Neural cell (in vitro differentiated cells): ENCODE measurements around the gene GRK1. TPM values are rescaled to one million over a fixed set of nuclear protein-coding genes. Genes with fewer than 3 reads are reported as not detected.

Experiments used
- H2AFZ ChIP-seq: fragments of 200-600, 300-800 bp; sonication (generic), shearing (Covaris generic); 2 replicates; pipeline ENCODE4 v1.6.0; 2014; ENCODE audit warnings: low read depth, mild to moderate bottlenecking, antibody characterized with exemption, low read length, moderate library complexity
- H3F3A ChIP-seq: fragments of 200-600 bp; shearing (Covaris generic); 2 replicates; pipeline ENCODE4 v1.6.1; 2016; ENCODE audit warnings: mild to moderate bottlenecking, moderate library complexity, mixed read lengths, antibody characterized with exemption, low read length; ENCODE audit not compliant: insufficient read depth, poor library complexity, severe bottlenecking
- H3K27ac ChIP-seq: fragments of 200-600, 300-800 bp; sonication (generic), shearing (Covaris generic); 2 replicates; pipeline ENCODE4 v1.5.1; 2014; ENCODE audit warnings: mild to moderate bottlenecking, low read length, moderate library complexity
- H3K27me3 ChIP-seq: fragments of 300-800, 200-600 bp; sonication (generic), shearing (Covaris generic); 2 replicates; pipeline ENCODE4 v1.6.0; 2014; ENCODE audit warnings: mild to moderate bottlenecking, low read depth, low read length, moderate library complexity; ENCODE audit not compliant: insufficient read depth
- H3K36me3 ChIP-seq: fragments of 300-800, 200-600 bp; sonication (generic), shearing (Covaris generic); 2 replicates; pipeline ENCODE4 v1.5.1; 2014; ENCODE audit warnings: mild to moderate bottlenecking, antibody characterized with exemption, low read length, moderate library complexity; ENCODE audit not compliant: insufficient read depth
- H3K4me2 ChIP-seq: fragments of 300-800, 200-600 bp; sonication (generic), shearing (Covaris generic); 2 replicates; pipeline ENCODE4 v1.6.0; 2014; ENCODE audit warnings: mild to moderate bottlenecking, low read length
- H3K4me3 ChIP-seq: fragments of 300-800, 200-600 bp; sonication (generic), shearing (Covaris generic); 2 replicates; pipeline ENCODE4 v1.5.1; 2014; ENCODE audit warnings: mild to moderate bottlenecking, low read length, moderate library complexity
- H3K79me2 ChIP-seq: fragments of 200-600 bp; shearing (Covaris generic); replicated peaks from 2 replicates; pipeline ENCODE4 v1.6.0; 2014; ENCODE audit warnings: mild to moderate bottlenecking, low read length, moderate library complexity; ENCODE audit not compliant: insufficient read depth
- H3K9ac ChIP-seq: fragments of 300-800, 200-600 bp; sonication (generic), shearing (Covaris generic); 2 replicates; pipeline ENCODE4 v1.6.1; 2016; ENCODE audit warnings: mild to moderate bottlenecking, low read length, mixed read lengths
- H3K9me2 ChIP-seq: fragments of 200-600 bp; shearing (Covaris generic); 2 replicates; pipeline ENCODE4 v1.6.1; 2016; ENCODE audit warnings: mild to moderate bottlenecking, low read length, mixed read lengths; ENCODE audit not compliant: insufficient read depth
- H3K9me3 ChIP-seq: fragments of 200-600, 300-800 bp; sonication (generic), shearing (Covaris generic); 2 replicates; pipeline ENCODE4 v1.6.1; 2016; ENCODE audit warnings: mild to moderate bottlenecking, mixed run types, low read length, moderate library complexity, mixed read lengths
- H4K20me1 ChIP-seq: fragments of 200-600 bp; shearing (Covaris generic); 2 replicates; pipeline ENCODE4 v1.6.1; 2016; ENCODE audit warnings: mild to moderate bottlenecking, mixed run types; ENCODE audit not compliant: insufficient read depth
- CTCF ChIP-seq: fragments of 450-650 bp; IDR thresholded peaks from 2 replicates; pipeline ENCODE4 v1.5.1; 2014; ENCODE audit warnings: antibody characterized with exemption, mild to moderate bottlenecking, moderate library complexity; ENCODE audit not compliant: poor library complexity, severe bottlenecking
- EP300 ChIP-seq: fragments of 450-650 bp; conservative IDR thresholded peaks from 2 replicates; pipeline ENCODE4 v1.6.1; 2014; ENCODE audit warnings: antibody characterized with exemption, mild to moderate bottlenecking, moderate library complexity; ENCODE audit not compliant: poor library complexity, severe bottlenecking
- EZH2 ChIP-seq: fragments of 200-600, 300-800 bp; shearing (Covaris generic), sonication (generic); IDR thresholded peaks from 2 replicates; pipeline ENCODE4 v1.6.1; 2014; ENCODE audit warnings: antibody characterized with exemption, low read length, borderline replicate concordance, mild to moderate bottlenecking; ENCODE audit not compliant: insufficient read depth, poor library complexity, severe bottlenecking
- MXI1 ChIP-seq: fragments of 450-650 bp; conservative IDR thresholded peaks from 2 replicates; pipeline ENCODE4 v1.6.1; 2014; ENCODE audit warnings: antibody characterized with exemption, mild to moderate bottlenecking; ENCODE audit not compliant: poor library complexity, severe bottlenecking
- POLR2AphosphoS5 ChIP-seq: IDR thresholded peaks from 2 replicates; pipeline ENCODE4 v1.6.1; 2012
- RAD21 ChIP-seq: fragments of 450-650 bp; conservative IDR thresholded peaks from 2 replicates; pipeline ENCODE4 v1.6.1; 2014; ENCODE audit warnings: antibody characterized with exemption, mild to moderate bottlenecking, moderate library complexity
- REST ChIP-seq: IDR thresholded peaks from 2 replicates; pipeline ENCODE4 v1.6.1; 2012; ENCODE audit warnings: borderline replicate concordance
- SMC3 ChIP-seq: fragments of 450-650 bp; conservative IDR thresholded peaks from 2 replicates; pipeline ENCODE4 v1.6.1; 2014; ENCODE audit warnings: antibody characterized with exemption, mild to moderate bottlenecking, moderate library complexity; ENCODE audit not compliant: poor library complexity
- TAF1 ChIP-seq: IDR thresholded peaks from 2 replicates; pipeline ENCODE4 v1.6.1; 2012; ENCODE audit warnings: low read depth
- polyA plus RNA-seq: library from polyadenylated mRNA; depleted of rRNA; stranded (reverse); fragments of >200 nt; gene quantifications from 2 replicates; pipeline ENCODE4 v1.2.3, GENCODE V29; 2014

The GRK1 gene
- polyA plus RNA-seq, 1 donor from 2014 or later: 0.06 TPM

- H2AFZ ChIP-seq: no peak overlapping the region
- no peaks in the 10 kb centered on the region for H3K79me2 ChIP-seq
These were observed 3.1 kb upstream of the GRK1 start for GRCh38 chr13:113663934-113664333.

GRCh38 chr13:113664751-113665596, 2.0 kb upstream of the GRK1 start:
- Histone ChIP-seq H3K9ac (no peak overlapping the region), H4K20me1 (no peaks in the 10 kb centered on the region), H3K9me2 (no peaks in the 10 kb centered on the region), H3K9me3 (no peaks in the 10 kb centered on the region), H3K27me3 (no peaks in the 10 kb centered on the region), H2AFZ (no peak overlapping the region), H3K79me2 (no peaks in the 10 kb centered on the region), H3K4me2 (no peak overlapping the region), H3K4me3 (no peak overlapping the region), H3K27ac (no peak overlapping the region), H3F3A (no peaks in the 10 kb centered on the region), H3K36me3 (no peaks in the 10 kb centered on the region)
- TF ChIP-seq POLR2AphosphoS5: no peak
- no peak for TF ChIP-seq RAD21
- no peak for TF ChIP-seq SMC3
- no peak for TF ChIP-seq MXI1
- no peak for TF ChIP-seq TAF1
- no peak for TF ChIP-seq EP300
- no peak for TF ChIP-seq CTCF
- TF ChIP-seq EZH2: no peak
- no peak for TF ChIP-seq REST

More at GRCh38 chr13:113663934-113664333, 3.1 kb upstream of the GRK1 start:
- Histone ChIP-seq H3K27me3 (no peaks in the 10 kb centered on the region), H3F3A (no peaks in the 10 kb centered on the region), H3K9me2 (no peaks in the 10 kb centered on the region), H3K9me3 (no peaks in the 10 kb centered on the region), H3K4me3 (no peak overlapping the region), H3K27ac (no peak overlapping the region), H3K36me3 (no peaks in the 10 kb centered on the region), H4K20me1 (no peaks in the 10 kb centered on the region), H3K4me2 (no peak overlapping the region), H3K9ac (no peak overlapping the region)
- no peak for TF ChIP-seq POLR2AphosphoS5
- no peak for TF ChIP-seq MXI1
- no peak for TF ChIP-seq EZH2
